Natural killer cell treated with Interleukin-12 subunit alpha and Interleukin-12 subunit beta and Interleukin-15 and Interleukin-18, amount 100 ng/mL, for 72 hours (primary cell): ENCODE data around the gene XRCC4. TPM values are rescaled to one million over a fixed set of nuclear protein-coding genes. Genes with fewer than 3 reads are reported as not detected.

Experiments used
- ATAC-seq, 2 donors: fragments of 150-1000 bp; cut with Tn5 transposase in 1 of 2; sonication (Bioruptor Pico), chemical (Tn5 transposase) in 1 of 2; 2 replicates each; pipeline ENCODE4 v1.10.0; 2021
- DNase-seq: peaks from one replicate; pipeline ENCODE4 v3.0.0; 2022; ENCODE audit warnings: low spot score
- H3K27ac Mint-ChIP-seq, 2 donors: 1 replicate in 1 of 2; 2 replicates in 1 of 2; pipeline ENCODE4 v1.8.0; 2022; ENCODE audit warnings: mixed read lengths in 2 of 2, mild to moderate bottlenecking in 1 of 2, moderate library complexity in 1 of 2
- H3K27me3 Mint-ChIP-seq, 2 donors: 1 replicate in 1 of 2; 2 replicates in 1 of 2; pipeline ENCODE4 v1.8.0; 2022; ENCODE audit warnings: mixed read lengths in 2 of 2
- H3K36me3 Mint-ChIP-seq: one replicate; pipeline ENCODE4 v1.8.0; 2022; ENCODE audit warnings: mixed read lengths
- H3K4me1 Mint-ChIP-seq, 2 donors: 1 replicate in 1 of 2; 2 replicates in 1 of 2; pipeline ENCODE4 v1.8.0; 2022; ENCODE audit warnings: low read depth in 2 of 2, mixed read lengths in 2 of 2, mild to moderate bottlenecking in 1 of 2
- H3K4me3 Mint-ChIP-seq: one replicate; pipeline ENCODE4 v1.8.0; 2022; ENCODE audit warnings: mixed read lengths
- H3K9me3 Mint-ChIP-seq: 2 replicates; pipeline ENCODE4 v1.8.0; 2022; ENCODE audit warnings: mixed read lengths
- total RNA-seq, 2 donors: library from RNA; stranded (reverse); gene quantifications; one replicate each; pipeline ENCODE4 v1.2.3, GENCODE V29; 2022

The XRCC4 gene
- total RNA-seq, 2 donors from 2014 or later: 10.2 to 13.9 TPM

DNA sequence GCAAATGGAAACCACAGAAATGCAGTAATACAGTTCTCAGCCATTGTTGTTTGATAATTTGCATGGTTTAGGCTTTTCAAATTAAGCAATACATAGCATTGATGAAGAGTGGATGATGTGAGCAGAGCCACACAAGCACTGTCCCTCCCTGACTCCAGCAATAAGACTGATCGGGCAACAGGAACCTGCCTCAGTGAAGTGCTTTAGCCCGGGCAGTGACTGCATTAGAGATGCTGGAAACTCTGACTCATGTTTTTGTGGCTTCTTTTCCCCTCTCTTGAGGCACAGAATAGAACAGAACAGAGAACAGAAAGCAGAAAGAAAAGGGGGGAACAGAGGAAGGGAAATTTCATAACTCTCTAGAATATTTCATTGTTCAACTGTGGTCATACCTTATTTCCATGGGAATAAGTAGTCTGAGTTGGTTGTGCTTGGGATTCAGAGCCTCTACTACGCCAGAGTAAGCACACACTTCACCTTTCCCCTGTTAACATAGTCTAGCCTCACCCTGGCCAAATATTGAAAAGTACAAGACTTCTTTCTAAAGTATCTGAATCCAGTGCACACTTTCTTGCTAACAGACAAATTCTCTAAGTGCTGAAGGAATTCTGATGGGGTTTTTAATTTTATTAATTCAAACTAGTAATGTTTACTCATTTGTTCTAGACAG, 229.4 kb downstream of the XRCC4 start:
- Mint-ChIP-seq H3K27me3 (no peaks in the 10 kb centered on the region), H3K27ac (peak overlapping the region in 1 of 2 donors; percentile 6), H3K4me3 (peak overlapping the region; percentile 13), H3K4me1 (peaks cover 5 to 8% of the 10 kb centered on the region in 2 donors), H3K9me3 (peaks cover 4% of the 10 kb centered on the region), H3K36me3 (no peaks in the 10 kb centered on the region)
- no peak for DNase-seq
- ATAC-seq: peak; percentile 73 to 86

DNA sequence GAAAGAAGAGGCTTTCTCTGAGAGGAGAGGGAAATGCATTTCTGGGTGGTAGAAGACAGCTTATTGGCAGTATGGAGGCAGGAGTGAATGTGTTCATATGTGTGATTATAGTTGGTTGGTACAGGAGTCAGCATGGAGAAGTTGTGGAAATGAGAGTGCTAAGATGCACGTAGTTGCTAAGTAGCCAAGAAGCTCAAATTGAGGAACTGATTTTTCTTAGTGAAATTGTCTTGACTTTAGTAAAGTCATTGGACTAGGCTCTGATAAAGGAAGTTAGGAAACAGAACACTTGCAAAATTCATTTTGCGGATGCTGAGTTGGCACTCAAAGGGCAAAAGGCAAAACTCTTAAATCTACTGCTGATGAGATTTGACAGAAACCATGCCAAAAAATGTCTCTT, 235.3 kb downstream of the XRCC4 start:
- Mint-ChIP-seq H3K27ac (no peak overlapping the region), H3K27me3 (no peaks in the 10 kb centered on the region), H3K36me3 (peaks cover 6% of the 10 kb centered on the region), H3K4me1 (no peaks in the 10 kb centered on the region), H3K9me3 (peaks cover 8% of the 10 kb centered on the region), H3K4me3 (no peak overlapping the region)
- no peak for DNase-seq
- no peak for ATAC-seq

GRCh38 chr5:83313436-83313835, 236.1 kb downstream of the XRCC4 start:
- H3K27me3 Mint-ChIP-seq: no peaks in the 10 kb centered on the region
- H3K9me3 Mint-ChIP-seq: peaks cover 8% of the 10 kb centered on the region
- no peak for DNase-seq
- H3K36me3 Mint-ChIP-seq: peaks cover 6% of the 10 kb centered on the region
- no peaks in the 10 kb centered on the region for H3K4me1 Mint-ChIP-seq
- H3K27ac Mint-ChIP-seq: no peak overlapping the region
- H3K4me3 Mint-ChIP-seq: no peak overlapping the region
- no peak for ATAC-seq

GRCh38 chr5:83321483-83322055, 244.2 kb downstream of the XRCC4 start:
- DNase-seq (no peak), ATAC-seq (no peak)
- no peaks in the 10 kb centered on the region for H3K4me1 Mint-ChIP-seq
- H3K27me3 Mint-ChIP-seq: no peaks in the 10 kb centered on the region
- no peaks in the 10 kb centered on the region for H3K36me3 Mint-ChIP-seq
- no peaks in the 10 kb centered on the region for H3K9me3 Mint-ChIP-seq
- H3K27ac Mint-ChIP-seq: no peak overlapping the region
- no peak overlapping the region for H3K4me3 Mint-ChIP-seq

GRCh38 chr5:83322273-83322924, 245.1 kb downstream of the XRCC4 start:
- H3K4me1 Mint-ChIP-seq: no peaks in the 10 kb centered on the region
- H3K9me3 Mint-ChIP-seq: no peaks in the 10 kb centered on the region
- H3K4me3 Mint-ChIP-seq: no peak overlapping the region
- no peak for DNase-seq
- no peak overlapping the region for H3K27ac Mint-ChIP-seq
- H3K27me3 Mint-ChIP-seq: no peaks in the 10 kb centered on the region
- no peak for ATAC-seq
- H3K36me3 Mint-ChIP-seq: no peaks in the 10 kb centered on the region

- ATAC-seq (no peak), DNase-seq (no peak)
- Mint-ChIP-seq H3K36me3 (no peaks in the 10 kb centered on the region), H3K9me3 (no peaks in the 10 kb centered on the region), H3K27me3 (no peaks in the 10 kb centered on the region), H3K4me1 (no peaks in the 10 kb centered on the region), H3K4me3 (no peak overlapping the region), H3K27ac (no peak overlapping the region)
These were observed 246.3 kb downstream of the XRCC4 start for GRCh38 chr5:83323557-83324180.

DNA sequence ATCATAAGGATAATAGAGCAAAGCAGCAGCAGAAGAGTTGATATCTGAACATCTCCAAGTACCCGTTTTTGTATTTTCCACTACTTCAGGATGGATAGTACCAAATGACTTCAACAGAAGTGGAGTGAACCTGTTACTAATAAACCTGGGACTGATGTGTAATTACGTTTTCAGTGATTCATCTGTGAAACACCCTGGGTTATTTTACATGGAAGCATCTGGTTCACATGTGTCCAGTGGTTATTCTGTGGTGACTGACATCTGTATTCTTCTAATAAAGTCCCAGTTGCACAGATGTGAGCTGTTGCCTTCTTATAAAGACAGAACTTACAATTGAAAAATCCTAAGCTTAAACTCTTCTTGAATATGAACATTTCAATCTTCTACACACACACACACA, 254.5 kb downstream of the XRCC4 start:
- Mint-ChIP-seq H3K4me3 (no peak overlapping the region), H3K9me3 (no peaks in the 10 kb centered on the region), H3K27me3 (no peaks in the 10 kb centered on the region), H3K36me3 (no peaks in the 10 kb centered on the region), H3K27ac (no peak overlapping the region), H3K4me1 (no peaks in the 10 kb centered on the region)
- ATAC-seq: no peak
- no peak for DNase-seq

DNA sequence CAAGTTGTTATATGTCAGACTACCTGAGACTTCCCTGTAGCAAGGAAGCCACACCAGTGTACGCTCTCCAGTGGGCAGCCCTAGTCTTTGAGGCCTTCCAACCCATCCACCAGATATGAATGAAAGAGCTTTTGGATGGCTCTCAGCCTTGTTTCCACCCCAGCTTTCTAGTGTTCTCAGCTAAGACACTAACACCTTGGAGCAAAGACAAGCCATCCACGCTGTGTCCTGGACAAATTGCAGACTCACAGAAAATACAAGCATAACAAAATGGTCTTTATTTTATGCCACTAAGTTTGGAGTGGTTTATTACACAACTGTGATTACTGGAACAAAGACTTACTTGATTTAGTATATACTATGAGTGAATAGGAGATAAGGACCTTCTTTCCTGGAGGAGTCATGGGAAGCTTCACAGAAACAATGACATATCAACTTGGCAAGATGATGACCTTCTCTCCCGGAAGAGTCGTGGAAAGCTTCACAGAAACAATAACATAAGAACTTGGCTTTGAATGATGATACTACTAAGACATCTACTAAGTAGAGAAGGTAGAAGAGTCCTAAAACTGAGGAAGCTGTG, 260.2 kb downstream of the XRCC4 start:
- Mint-ChIP-seq H3K27me3 (no peaks in the 10 kb centered on the region), H3K4me1 (peaks cover 11 to 13% of the 10 kb centered on the region in 2 donors), H3K4me3 (no peak overlapping the region), H3K27ac (no peak overlapping the region), H3K9me3 (peaks cover 2% of the 10 kb centered on the region), H3K36me3 (no peaks in the 10 kb centered on the region)
- no peak for ATAC-seq
- no peak for DNase-seq

DNA sequence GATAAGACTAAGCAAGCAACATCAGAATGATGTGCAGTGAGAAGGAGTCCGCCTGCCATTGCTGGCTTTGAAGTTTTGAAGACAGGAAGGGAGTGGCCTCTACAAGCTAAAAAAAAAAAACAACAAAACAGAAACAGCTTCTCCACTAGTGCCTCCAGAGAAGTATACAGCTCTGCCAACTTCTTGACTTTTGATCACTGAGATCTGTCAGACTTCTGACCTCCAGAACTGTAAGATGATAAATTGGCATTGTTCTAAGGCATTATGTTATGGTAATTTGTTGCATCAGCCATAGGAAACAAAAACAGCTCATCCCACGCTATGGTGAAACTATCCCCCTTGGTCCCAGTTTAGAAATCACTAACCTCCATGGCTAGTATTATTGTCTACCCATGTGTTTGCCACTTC, 263.2 kb downstream of the XRCC4 start:
- peaks cover 11 to 13% of the 10 kb centered on the region in 2 donors for H3K4me1 Mint-ChIP-seq

DNA sequence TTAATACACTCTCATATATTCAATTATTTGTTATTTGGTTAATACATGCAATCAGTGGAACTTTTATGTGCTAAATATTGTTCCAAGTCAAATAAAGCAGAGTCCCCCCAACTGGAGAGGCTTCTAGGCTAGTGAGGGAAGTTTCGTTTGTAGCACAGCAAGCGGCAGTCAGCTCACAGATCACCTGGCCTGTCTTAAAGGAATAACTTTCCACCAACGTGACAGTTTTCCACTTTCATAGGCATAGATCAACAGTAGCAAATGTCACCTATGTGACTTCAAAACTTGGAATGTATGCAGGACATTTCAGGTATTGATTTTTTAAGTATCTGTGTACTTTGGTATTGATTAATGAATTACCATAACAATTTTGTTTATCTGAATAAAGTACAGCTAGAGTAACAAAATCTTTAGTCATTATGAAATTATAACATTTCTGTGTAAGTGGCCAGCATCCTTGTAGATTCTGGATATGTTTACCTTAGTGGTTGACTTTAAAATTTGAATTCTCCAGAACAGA, 264.5 kb downstream of the XRCC4 start:
- Mint-ChIP-seq H3K27me3 (no peaks in the 10 kb centered on the region), H3K4me3 (no peak overlapping the region), H3K36me3 (no peaks in the 10 kb centered on the region), H3K27ac (no peak overlapping the region), H3K9me3 (peaks cover 2% of the 10 kb centered on the region), H3K4me1 (peaks cover 11 to 13% of the 10 kb centered on the region in 2 donors)
- DNase-seq (no peak), ATAC-seq (no peak)

More for the DNA sequence above, 263.2 kb downstream of the XRCC4 start:
- DNase-seq (no peak), ATAC-seq (peak in 1 of 2 donors; percentile 44)
- H3K27me3 Mint-ChIP-seq: no peaks in the 10 kb centered on the region
- no peaks in the 10 kb centered on the region for H3K36me3 Mint-ChIP-seq
- H3K9me3 Mint-ChIP-seq: peaks cover 2% of the 10 kb centered on the region
- peak overlapping the region; percentile 15 for H3K4me3 Mint-ChIP-seq
- peak overlapping the region; percentile 3 to 25 for H3K27ac Mint-ChIP-seq

DNA sequence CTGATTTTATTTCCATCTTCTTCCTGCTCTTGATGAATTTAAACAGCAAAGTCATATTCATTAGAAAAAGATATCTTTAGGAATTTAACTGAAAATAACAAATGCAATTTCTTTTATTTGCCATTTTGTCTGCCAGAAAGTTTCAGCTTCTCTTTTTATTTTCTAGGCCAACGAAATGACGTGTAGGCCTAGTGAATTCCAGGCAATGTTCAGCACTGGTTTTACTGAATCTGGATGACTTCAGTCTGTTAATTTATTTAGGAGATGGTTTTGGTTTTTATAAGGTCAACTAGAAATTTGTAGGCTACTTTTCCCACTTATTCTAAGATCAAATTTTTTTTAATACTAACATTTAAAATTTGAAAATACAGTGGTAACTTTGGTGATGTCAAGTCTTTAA, 265.1 kb downstream of the XRCC4 start:
- H3K9me3 Mint-ChIP-seq: peaks cover 7% of the 10 kb centered on the region
- ATAC-seq: no peak

DNA sequence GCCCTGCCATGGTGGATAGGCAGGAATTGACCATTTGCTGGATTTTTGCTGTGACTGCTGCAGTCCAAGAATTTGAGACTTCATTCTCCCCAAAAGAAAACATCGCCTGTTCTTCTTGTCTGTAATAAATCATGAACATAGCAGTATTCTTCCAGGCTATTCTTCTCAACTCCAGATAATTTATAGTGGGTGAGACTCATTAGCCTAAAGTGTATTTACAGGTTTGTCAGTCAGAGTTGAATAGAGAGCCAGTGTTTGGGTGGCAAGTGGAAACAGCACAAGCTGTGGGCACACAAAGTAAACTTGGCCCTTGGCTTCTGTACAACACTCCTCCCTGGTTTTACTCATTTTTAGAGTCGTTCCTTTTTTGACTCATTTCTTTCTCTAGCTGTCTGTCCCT, 266.0 kb downstream of the XRCC4 start:
- Mint-ChIP-seq H3K9me3 (peaks cover 7% of the 10 kb centered on the region), H3K4me3 (no peak overlapping the region), H3K27ac (no peak overlapping the region), H3K36me3 (peaks cover 12% of the 10 kb centered on the region), H3K4me1 (peaks cover 11 to 13% of the 10 kb centered on the region in 2 donors), H3K27me3 (no peaks in the 10 kb centered on the region)
- no peak for DNase-seq
- ATAC-seq: no peak

More for the DNA sequence above, 265.1 kb downstream of the XRCC4 start:
- Mint-ChIP-seq H3K4me1 (peaks cover 11 to 13% of the 10 kb centered on the region in 2 donors), H3K36me3 (peaks cover 6% of the 10 kb centered on the region), H3K4me3 (no peak overlapping the region), H3K27me3 (no peaks in the 10 kb centered on the region), H3K27ac (no peak overlapping the region)
- no peak for DNase-seq

GRCh38 chr5:83345423-83345822, 268.1 kb downstream of the XRCC4 start:
- ATAC-seq: no peak
- H3K4me1 Mint-ChIP-seq: peaks cover 3 to 5% of the 10 kb centered on the region in 2 donors
- H3K36me3 Mint-ChIP-seq: peaks cover 28% of the 10 kb centered on the region

More at GRCh38 chr5:83345423-83345822, 268.1 kb downstream of the XRCC4 start:
- Mint-ChIP-seq H3K27ac (no peak overlapping the region), H3K4me3 (no peak overlapping the region), H3K27me3 (no peaks in the 10 kb centered on the region), H3K9me3 (peaks cover 12% of the 10 kb centered on the region)
- DNase-seq: no peak
